Activated CD4-positive, alpha-beta T cell treated with anti-CD3 and anti-CD28 coated beads, Interleukin-2, amount 50 U/mL, for 16 hours (primary cell): Measurements from ENCODE around the gene DNMT1.

Source experiments
- DNase-seq: peaks from one replicate; pipeline ENCODE4 v3.0.0-alpha.2; 2020

The DNMT1 gene

DNA sequence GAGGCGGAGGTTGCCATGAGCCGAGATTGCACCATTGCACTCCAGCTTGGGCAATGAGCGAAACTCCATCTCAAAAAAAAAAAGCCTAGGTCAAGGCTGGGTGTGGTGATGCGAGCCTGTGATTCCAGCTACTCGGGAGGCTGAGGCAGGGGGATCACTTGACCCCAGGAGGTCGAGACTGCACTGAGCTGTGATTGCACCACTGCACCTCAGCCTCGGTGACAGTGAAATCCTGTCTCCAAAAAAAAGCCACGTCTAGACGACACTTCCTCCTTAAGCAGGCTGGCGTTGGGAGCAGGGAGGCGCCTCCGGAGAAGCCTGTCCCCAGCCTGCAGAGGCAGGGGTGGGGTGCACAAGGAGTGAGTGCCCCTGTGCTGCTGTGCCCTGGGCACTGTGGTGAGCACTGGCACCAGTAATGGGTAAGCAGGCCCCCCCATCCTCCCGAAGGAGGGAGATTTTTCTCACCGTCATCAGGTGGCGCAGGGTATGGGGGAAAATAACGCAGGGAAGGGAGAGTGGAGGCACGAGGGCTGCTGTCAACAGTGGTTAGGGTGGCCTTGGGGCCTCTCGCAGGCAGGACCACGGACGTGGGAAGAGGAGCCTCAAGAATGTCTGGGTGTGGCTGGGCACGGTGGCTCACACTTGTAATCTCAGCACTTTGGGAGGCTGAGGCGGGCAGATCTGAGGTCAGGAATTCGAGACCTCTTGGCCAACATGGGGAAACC lies 82.6 kb downstream of the DNMT1 start:
- DNase-seq, result peak; percentile 73

- DNase-seq, result peak; percentile 72
These were observed 83.3 kb downstream of the DNMT1 start, which contains the start of gene P2RY11 for GRCh38 chr19:10111405-10111811. P2RY11 (plus strand) TSS chr19:10111693; CDS start chr19:10111722, 29 bp downstream.

GRCh38 chr19:10110972-10111317 lies 83.8 kb downstream of the DNMT1 start:
- DNase-seq, result no peak

DNA sequence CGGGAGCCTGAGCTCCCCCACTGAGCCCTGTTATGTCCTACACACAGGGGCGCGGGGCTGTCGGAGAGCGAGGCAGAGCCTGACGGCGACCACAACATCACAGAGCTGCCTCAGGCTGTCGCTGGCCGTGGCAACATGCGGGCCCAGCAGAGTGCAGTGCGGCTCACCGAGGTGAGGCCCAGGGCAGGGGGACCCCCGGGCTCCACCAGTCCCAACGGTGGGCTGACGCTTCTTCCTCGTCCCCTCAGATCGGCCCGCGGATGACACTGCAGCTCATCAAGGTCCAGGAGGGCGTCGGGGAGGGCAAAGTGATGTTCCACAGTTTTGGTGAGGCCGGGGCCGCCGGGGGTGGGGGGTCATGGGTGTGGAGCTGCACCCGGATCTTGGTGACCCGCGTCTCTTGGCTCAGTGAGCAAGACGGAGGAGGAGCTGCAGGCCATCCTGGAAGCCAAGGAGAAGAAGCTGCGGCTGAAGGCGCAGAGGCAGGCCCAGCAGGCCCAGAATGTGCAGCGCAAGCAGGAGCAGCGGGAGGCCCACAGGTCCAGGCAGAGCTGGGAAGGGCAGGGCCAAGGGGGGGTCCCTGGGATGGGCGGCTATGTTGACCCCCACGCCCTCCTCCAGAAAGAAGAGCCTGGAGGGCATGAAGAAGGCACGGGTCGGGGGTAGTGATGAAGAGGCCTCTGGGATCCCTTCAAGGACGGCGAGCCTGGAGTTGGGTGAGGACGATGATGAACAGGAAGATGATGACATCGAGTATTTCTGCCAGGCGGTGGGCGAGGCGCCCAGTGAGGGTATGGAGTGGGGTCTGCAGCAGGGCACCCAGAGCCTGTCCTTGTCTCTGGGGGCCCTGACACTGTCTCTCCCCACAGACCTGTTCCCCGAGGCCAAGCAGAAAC lies 84.4 kb downstream of the DNMT1 start:
- no peak for DNase-seq

- DNase-seq, result no peak
These were observed 85.2 kb downstream of the DNMT1 start for GRCh38 chr19:10109528-10109927.

GRCh38 chr19:10107817-10108367 lies 86.9 kb downstream of the DNMT1 start:
- DNase-seq, result no peak

DNA sequence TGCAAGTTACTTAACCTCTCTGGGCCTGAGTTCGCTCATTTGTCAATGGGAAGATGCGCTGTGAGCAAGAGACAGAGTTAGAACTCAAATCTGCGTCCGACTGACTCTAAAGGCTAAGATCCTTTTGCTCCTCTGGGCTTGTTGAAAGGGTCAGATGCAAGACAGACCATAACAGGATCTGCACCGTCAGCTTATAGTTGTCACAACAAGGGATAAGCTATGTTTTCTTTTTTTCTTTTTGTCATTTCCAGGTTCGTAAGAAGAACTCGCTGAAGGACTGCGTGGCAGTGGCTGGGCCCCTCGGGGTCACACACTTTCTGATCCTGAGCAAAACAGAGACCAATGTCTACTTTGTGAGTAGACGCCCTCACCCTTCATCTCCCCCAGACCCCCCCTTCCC lies 87.5 kb downstream of the DNMT1 start:
- no peak for DNase-seq

GRCh38 chr19:10106100-10106936 lies 88.4 kb downstream of the DNMT1 start, which contains the start of gene PPAN:
PPAN (plus strand) TSS chr19:10106362; CDS start chr19:10106395, 33 bp downstream.
- peak; percentile 99 for DNase-seq

GRCh38 chr19:10105509-10106099 lies 89.1 kb downstream of the DNMT1 start:
- DNase-seq, result peak; percentile 75

GRCh38 chr19:10104665-10105508 lies 89.9 kb downstream of the DNMT1 start:
- DNase-seq, result peak; percentile 89

- DNase-seq, result no peak
These were observed 90.6 kb downstream of the DNMT1 start for GRCh38 chr19:10104130-10104513.

GRCh38 chr19:10102787-10103236 lies 91.9 kb downstream of the DNMT1 start:
- DNase-seq, result no peak

DNA sequence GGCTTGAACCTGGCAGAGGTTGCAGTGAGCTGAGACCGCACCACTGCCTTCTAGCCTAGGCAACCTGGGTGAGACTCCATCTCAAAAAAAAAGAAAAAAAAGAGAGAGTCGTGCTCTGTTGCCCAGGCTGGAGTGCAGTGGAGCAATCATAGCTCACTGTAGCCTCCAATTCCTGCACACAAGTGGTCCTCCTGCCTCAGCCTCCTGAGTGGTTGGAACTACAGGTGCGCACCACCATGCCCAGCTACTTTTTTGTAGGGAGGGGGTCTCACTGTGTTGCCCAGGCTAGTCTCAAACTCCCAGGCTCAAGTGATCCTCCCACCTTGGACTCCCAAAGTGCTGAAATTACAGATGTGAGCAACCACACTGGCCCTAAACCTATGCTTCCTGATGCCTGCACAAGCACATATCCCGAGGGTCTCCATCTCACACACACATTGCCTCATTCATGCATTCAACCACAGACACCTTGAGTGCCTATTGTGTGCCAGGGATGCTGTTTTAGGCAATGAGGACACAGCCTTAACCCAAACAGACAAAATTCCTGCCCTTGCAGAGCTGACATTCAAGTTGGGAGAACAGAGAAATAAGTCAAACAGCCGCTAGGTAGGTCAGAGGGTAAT lies 94.5 kb downstream of the DNMT1 start:
- DNase-seq, result no peak

DNA sequence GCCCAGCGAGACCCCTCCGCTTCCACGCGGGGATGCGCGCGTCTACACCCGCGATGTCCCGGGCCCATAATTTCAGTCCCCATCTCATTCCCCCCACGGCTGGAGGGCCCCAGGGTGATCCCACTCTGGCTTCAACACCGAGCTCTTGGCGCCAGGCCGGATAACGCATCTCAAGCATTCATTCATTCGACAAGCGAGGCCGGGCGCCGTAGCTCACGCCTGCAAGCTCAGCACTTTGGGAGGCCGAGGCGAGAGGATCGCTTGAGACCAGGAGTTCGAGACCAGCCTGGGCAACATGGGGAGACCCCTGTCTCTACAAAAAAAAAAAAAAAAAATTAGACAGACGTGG lies 98.2 kb downstream of the DNMT1 start:
- no peak for DNase-seq

DNA sequence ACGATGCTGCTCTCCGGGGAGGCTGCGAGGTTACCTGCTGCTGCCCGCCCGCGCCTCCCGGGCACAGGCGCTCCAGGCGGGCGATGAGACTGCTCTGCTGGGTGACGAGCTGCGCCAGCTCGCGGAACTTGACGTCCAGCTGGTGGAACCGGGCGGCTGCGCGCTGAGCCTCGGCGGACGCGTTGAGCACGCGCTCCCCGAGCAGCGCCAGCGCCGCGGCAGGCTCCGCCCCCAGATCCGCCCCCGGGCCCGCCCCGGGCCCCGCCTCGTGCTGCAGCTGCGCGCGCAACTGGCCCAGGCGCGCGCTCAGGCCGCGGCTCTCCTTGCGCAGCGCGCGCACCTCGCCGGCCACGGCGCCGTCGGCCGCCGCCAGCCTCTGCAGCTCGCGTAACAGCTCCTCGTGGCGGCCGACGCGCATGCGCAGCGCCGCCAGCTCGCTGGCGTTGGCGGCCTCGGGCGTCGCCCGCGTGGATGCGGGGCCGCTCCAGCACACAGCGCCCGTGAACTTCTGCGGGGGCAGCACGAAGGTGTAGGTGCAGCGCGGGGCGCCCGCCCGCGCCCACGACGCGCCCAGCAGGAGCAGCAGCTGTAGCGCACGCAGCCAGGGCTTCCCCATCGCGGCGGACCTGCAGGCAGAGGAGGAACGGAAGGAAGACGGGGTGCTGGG lies 98.7 kb downstream of the DNMT1 start:
- peak; percentile 93 for DNase-seq

GRCh38 chr19:10095622-10095947 lies 99.2 kb downstream of the DNMT1 start:
- DNase-seq, result no peak

- DNase-seq, result no peak
These were observed 101.2 kb downstream of the DNMT1 start for GRCh38 chr19:10093295-10094186.

DNA sequence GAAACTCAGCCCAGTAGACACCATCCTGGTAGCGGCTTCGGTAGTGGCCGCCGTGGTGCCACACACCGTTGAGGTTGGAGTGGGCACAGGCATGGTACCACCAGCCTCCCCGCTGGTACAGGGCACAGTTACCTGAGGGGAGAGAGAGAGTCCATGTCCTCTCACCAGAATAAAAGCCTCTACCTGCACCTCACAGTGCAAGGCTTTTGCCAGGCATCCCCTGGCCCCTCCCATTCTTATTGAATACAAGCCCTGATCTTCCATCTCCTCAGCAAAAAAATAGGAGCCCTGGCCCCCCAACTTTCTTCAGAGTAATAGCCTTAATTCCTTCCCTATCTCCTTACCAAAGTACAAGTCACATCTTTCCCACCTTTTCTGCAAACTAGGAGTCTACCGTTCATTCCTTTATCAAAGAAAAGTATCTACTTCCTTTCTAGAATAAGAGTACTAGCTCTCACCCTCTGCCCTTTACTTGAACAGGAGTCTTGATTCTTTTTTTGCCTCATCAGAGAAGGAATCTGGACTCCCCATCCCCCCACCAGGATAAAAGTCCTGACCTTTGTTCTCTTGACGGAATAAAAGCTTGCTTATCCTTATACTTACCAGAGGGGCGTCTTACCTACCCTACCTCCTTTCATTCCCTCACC lies 102.0 kb downstream of the DNMT1 start:
- DNase-seq, result no peak
